GM18511 (cell line): ENCODE measurements around the gene POLR2E.
"Not testable (repeated sequence)": the region's sequence is repeated elsewhere in the genome, so short reads cannot be mapped to it uniquely, and the experiment has no call there.

Source experiments
- ATAC-seq: cut with Tn5 transposase; IDR thresholded peaks from one replicate; pipeline ENCODE4 v1.9.1; 2021; ENCODE audit warnings: mild to moderate bottlenecking, moderate library complexity; ENCODE audit not compliant: unreplicated experiment

The POLR2E gene

DNA sequence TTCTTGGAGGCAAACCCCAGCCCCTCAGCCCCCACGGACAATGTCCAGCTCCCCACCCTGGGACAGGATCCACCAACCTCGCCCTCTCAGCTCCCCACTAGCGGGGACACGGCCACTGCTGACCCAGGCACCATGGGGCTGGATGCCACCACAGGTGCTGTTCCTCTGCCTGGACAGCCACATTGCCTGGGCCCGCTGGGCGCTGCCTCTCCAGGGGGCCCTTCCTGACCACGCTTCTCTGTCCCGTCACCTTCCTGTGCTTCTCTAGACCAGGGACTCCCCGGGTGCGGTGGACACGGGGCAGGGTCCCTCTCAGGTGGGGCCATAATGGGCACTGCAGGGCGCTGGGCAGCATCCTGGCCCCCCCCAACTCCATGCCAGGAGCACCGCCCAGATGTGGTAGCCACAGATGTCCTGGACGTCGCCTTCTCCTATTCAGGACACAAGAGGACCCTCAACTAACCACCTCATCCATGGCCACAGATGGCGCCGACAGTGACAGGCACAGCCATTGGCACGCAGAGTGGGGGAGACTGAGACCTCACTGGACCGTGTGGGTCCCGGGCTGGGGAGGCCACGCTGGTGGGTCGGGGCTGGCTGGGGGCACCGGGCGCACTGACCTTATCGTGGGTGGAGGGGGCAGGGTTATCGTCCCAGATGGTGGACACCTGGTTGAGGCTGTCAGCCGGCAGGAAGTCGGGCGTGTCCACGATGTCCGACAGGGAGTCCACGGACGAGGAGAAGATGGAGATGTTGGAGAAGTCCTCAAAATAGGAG is 32.0 kb upstream of the POLR2E start:
- ATAC-seq, result no peak

DNA sequence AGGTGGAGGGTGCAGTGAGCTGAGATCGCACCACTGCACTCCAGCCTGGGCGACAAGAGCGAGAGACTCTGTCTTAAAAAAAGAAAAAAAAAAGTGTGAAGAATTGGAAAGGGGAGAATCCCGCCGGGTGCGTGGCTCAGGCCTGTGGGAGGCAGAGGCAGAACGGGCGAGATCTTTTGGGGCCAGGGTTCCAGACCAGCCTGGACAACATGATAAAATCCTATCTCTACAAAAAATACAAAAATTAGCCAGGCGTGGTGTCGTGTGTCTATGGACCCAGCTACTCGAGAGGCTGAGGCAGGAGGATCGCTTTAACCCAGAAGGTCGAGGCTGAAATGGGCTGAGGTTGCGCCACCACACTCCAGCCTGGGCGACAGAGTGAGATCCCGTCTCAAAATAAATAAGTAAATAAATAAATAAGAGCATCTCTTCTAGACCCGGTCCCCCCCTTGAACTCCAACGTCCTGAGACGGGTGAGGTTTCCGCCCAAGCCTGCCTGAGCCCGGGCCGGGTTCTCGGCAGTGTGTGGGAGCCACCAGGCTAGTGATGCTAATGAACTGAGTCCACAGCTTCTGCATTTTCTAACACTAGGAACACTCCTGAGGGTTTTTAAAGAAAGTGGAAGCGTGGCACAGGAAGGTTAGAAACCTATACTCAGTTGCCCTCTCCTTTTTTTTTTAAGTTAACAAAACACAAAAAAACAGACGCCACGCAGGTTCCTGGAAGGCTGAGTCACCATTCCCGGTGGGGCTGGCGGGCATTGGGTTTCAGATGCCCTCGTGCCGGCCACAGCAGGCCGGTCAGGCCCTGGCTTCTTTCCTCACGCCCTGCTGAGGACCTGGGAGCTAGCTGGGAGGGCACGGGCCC is 30.7 kb upstream of the POLR2E start:
- no peak for ATAC-seq

DNA sequence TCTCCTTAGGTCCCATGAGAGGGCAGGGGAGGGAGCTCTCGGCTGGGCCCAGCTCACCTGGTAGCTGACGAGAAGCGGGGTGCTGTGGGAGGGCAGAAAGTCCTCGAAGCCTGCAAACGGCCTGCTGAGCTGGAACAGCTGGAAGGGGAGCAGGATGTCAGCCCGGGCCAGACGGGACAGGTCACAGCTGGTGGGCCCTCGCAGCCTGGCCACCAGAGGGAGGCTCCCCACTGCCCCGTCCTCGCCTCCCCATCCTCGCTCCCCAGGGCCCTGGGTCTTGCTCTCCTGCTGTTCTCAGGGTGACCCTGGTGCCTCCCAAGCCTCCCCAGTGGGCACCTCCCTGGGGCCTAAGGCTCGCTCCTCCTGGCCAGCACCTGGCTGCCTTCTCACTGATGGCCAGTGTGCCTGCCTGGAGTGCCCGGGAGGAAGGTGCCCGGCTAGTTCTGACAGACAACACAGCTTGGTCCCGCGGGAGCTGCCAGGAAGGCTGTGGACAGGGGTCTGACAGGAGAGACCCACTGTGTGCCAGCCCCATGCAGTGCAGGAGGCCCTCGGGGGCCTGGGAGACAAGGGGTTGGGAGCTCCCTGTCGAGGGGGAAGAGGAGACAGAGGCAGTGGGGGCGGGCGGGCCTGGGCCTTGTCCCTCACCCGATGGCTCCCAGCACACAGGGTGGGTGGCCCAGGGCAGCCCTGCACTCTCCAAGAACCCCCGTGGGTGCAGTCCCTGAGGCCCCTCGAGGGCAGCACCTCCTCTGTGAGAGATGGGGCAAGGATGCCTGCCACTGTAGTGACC is 28.9 kb upstream of the POLR2E start:
- ATAC-seq, result no peak

DNA sequence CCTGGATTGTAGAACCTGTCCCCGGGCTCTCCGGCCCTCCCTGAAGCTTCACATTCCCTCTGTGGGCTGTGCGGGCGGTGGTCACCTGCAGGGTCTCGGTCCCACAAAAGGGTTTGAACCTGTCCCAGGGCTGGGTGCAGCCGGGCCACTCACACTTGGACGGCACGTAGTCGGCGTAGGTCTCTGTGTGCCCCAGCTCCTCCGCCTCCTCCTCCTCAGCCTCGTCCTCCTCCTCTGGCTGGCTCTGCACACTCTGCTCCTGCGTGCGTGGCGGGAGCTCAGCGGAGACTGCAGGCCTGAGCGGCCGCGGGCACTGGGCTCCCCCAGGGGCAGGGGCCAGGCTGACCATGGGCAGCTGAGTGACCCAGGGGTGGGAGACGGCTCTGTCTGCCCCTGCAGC is 28.2 kb upstream of the POLR2E start:
- ATAC-seq, result no peak

DNA sequence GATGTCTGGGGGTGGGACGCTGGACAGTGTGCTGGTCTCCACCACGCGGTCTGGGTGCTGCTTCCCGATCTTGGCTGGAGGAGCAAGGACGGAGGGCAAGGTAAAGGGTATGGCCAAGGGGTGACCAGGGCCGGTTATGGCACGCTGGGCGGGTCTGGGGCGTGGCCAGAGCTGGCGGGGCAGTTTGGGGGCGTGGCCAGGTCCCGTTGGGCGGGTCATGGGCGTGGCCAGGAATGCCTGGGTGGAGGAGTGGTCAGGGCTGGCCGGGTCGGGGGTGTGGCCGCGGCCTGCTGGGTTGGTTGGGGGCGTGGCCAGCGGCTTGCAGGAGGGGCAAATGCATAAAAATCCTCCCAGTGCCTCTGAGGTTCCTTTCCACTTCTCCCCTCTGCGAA is 27.8 kb upstream of the POLR2E start:
- no peak for ATAC-seq

DNA sequence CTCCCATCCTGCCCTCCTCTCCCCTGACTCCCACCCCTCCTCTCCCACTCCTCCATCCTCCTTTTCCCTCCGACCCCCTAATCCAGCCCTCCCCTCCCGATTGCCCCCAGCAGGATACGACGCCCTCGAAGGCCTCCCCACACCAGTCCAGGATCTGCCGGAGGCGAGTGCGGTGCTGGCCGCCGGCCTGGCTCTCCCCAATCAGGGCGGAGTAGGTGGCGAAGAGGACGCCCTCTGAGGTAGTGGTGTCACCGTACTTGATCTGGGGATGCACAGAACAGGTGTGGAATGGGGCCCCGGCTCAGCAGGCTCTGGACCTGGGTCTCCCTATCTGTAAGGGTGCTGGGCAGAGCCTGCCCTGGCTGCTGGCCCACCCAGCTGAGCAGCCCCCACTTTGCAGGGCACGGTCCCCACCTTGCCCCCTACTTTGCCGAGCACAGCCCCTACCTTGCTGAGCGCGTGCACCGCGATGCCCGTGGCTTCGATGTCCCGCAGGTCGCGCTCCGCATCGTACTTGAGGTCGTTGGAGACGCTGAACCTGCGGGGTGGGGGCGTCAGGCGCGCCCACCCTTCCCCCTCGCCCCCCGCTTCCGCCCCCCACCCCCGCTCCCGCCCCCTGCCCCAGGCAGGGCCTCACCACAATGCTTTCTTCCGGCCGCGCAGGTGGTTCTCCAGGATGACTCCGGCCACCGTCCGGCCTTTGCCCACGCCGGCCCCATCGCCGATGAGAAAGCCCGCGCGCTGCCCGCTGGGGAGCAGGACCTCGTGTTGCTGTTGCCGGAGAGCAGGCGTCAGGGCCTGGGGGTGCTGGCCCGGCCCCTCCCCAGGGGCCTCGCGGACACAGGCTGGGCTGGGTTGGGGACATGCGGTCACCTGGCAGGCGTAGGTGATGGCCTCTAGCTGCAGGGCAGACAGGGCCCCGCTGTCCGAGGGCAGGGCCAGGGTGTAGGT is 27.1 kb upstream of the POLR2E start:
- no peak for ATAC-seq

DNA sequence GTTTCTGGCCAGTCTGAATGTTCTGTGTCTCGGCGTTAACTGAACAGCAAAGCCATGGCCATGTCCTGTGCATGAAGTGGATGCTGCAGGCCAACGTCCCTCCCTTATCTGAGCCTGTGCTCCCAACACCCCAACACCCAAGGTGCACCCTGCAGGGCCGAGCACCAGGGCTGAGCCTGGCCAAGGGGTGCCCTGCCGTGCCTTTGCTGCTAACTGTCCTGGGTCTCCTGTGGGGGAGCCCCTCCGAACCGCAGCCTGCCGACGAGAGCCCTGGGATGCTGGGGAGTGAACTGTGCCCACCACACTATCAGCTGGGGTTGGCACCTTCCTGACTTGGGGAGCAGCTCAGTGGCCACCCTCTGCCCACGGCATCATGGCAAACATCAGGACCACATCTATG is 26.2 kb upstream of the POLR2E start:
- ATAC-seq, result no peak

DNA sequence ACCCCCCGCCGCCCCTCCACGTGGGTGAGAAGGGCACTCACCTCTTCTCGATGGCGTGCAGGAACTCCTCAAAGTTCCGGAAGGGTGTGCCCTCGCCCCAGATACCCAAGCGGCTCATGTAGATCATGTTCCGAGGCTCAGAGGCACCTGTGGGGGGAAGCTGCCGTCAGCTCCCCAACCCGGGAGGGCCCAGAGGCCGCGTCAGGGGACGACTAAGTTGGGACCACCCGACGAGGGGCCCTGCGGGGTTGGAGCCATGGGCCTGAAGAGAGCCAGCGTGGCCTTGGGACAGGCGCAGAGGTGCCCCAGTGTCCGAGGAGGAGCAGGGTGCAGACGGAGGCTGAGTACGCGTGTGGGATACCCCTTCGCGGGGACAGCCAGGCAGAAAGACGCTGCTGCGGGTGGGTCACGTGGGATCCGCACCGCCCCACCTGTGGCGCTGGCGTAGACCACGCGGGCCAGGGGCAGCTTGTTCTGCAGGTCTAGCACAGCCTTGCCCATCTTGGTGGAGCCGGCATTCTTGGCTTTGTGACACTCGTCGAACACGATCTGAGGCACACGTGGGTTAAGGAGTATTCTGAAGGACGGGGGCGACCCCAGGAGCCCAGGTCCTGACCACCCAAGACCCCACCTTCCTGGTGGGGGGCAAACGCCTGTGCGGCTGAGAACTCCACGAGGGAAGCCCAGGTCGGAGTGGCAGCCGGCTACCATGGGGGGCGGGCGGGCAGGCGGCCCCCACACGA is 24.5 kb upstream of the POLR2E start:
- ATAC-seq, result no peak

DNA sequence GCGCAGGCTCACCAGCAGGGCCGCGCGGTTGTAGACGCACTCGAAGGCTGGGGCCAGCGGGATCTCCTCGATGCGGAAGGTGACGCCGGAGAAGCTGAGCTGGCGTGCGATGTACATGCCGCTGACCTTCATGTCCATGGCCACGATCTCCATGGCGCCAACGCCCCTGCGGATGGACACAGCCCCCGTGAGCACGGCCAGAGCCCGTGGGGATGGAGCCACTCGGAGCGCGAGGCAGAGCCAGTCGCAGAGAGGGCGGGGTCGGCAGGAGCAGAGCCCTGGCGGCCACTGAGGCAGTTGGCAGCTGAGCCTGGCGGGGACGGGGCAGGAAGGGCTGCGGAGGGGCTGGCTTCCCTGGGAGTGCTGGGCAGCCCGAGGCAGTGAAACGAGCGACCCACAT is 23.8 kb upstream of the POLR2E start:
- no peak for ATAC-seq

DNA sequence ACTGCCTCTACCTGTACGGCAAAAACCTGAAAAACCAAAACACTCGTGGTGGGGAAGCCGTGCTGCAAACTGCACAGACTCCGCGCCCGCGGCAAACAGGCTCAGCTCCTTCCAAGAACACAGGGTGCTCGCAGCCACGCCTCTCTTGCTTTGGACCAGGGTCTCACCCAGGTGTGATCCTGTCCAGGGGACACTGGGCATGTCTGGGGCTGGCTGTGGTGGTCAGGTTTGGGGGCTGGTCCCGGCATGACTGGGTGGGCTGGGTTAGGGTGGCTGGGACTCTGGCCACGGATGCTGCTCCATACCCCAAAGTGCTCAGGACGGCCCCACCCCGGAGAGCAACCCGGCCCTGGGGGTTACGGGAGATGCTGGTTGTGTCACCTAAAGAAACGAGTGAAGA is 22.5 kb upstream of the POLR2E start:
- ATAC-seq, result no peak

DNA sequence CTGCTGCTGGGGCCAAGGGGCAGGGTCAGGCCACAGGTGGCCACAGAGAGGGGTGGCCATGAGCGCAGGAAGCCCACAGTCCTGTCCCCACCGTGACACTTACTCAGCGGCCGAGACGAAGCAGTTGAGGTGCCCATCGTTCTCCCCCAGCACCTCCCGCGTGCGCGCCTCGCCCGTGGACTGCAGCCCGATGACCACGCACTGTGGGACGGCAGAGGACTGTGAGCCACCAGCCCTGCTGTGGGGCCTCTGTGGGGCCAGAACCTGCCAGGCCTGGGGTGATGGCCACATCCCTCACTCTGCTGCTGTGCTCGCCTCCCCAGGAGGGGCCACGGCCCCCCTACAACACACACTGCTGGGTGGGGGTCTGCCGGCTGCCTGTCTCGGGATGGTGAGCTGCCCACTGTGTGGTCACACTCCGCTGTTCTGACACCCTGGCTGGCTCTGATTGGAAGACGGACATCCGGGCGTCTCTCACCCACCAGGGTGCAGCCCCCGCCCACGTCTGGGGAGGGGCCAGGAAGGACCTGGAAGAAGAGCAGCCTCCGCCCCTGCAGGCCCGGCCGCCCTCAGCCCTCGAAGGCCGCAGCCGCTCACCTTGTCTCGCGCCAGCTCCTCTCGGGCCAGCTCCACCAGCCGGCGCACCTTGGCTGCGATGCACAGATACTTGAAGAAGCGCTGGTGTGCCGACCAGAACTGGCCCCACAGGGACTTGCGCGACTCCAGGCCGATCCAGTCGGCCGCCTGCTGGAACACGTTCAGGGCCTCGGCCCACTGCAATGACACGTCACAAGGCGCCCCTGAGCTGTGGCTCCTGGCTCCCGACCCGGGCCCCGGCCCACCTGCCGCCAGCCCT is 21.8 kb upstream of the POLR2E start:
- no peak for ATAC-seq

DNA sequence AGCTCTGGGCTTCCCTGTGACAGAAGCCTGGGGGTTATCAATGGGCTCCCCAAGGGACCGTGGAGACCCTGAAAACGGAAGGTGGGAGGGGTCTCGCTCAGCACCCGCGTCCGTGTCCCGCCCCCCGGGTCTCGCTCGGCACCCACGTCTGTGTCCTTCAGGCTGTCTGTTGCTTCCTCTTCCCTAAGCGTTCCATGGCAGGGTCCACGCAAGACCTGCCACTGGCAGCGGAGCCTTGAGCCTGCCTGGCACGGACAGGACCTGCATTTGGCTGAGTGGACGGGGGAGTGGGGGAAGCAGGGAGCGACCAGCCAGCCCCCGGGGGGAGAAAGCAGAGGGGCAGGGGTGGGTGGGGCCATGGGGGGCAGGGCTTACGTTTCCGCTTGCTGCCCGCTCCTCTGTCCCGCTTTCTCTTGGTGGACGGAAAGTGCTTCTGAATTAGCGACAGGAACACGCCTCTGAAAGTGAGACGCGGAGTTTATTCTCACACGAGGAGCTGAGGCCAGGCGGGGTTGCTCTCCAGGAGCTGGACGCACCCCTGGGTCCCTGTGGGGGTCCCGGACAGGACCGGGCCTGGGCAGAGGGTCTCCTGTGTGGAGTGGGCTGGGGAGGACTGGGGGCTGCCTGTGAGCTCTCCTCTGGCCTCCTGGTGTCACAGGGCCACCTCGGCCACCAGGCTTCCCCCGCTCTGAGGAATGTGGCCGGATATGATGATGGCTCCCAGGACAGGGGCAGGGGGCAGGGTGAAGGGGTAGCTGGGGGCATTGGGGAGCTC is 20.7 kb upstream of the POLR2E start:
- no peak for ATAC-seq

DNA sequence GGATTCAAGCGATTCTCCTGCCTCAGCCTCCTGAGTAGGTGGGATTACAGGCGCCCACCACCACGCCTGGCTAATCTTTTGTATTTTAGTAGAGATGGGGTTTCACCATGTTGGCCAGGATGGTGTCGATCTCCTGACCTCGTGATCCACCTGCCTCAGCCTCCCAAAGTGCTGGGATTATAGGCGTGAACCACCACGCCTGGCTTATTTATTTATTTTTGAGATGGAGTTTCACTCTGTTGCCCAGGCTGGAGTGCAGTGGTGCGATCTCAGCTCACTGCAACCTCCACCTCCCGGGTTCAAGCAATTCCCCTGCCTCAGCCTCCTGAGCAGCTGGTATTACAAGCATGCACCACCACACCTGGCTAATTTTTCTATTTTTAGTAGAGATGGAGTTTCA is 19.6 kb upstream of the POLR2E start:
- not testable (repeated sequence) for ATAC-seq

DNA sequence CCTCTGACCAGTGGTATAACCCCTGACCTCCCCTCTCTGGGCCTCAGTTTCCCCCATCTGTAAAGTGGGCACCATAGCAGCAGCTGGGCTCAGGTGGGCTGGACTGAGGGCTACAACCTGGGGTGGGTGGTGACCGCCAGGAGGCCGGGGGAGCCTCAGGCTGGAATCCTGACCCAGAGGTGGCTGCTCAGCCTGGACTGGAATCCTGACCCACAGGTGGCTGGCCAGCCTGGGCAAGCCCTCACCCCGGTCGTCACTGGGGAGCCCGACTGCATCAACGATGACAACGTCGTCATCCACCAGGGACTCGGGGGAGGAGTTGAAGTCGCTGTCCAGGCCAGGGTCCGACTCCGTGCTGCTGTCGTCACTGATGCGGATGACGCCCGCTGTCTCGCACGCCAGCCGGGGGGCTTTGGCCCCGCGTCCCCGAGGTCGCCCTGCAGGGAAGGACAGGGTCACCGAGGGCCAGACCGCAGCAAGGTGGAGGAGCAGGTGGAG is 18.9 kb upstream of the POLR2E start:
- no peak for ATAC-seq

DNA sequence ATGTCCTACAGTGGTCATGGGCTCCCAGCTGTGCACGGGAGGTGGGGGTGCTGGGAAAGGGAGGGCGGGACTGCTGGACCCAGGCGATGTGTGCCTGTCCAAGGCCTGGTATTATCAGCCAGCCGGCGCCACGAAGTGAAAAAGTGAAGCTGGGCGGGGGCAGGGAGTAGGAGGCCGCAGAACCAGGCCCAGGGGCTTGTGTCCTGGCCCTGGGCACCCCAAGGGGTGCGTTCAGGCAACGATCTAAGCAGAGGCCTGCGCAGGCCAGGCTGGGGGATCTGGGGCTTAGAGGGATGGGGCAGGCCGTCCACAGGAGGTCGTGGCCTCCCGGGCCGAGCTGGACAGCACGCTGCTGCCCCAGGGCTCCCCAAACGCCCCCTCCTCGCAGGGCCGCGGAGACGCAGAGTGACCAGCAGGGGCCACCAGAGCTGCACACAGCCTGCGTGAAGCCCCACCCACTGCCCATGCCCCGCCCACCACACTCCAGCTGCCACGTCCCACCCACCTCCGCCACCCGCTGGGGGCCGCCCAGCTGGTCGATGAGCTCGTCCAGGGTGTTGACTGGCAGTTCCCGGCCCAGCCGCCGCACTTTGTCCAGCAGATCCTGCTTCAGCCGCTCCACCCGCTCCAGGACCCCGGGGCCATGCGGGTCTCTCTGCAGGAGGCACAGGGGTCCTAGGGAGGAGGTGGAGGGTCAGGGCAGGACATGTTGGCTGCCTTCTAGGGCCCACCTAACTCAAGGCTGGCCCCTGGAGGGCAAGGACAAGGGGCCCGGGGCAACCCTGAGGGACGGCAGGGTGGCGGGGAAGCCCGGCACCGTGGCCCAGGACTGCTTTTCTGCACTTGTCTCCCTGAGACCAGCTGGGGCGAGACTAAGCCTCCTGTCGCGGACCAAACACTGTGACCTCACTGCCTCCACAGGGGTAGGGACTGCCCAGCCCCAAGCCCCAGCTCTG is 18.1 kb upstream of the POLR2E start:
- ATAC-seq, result no peak

DNA sequence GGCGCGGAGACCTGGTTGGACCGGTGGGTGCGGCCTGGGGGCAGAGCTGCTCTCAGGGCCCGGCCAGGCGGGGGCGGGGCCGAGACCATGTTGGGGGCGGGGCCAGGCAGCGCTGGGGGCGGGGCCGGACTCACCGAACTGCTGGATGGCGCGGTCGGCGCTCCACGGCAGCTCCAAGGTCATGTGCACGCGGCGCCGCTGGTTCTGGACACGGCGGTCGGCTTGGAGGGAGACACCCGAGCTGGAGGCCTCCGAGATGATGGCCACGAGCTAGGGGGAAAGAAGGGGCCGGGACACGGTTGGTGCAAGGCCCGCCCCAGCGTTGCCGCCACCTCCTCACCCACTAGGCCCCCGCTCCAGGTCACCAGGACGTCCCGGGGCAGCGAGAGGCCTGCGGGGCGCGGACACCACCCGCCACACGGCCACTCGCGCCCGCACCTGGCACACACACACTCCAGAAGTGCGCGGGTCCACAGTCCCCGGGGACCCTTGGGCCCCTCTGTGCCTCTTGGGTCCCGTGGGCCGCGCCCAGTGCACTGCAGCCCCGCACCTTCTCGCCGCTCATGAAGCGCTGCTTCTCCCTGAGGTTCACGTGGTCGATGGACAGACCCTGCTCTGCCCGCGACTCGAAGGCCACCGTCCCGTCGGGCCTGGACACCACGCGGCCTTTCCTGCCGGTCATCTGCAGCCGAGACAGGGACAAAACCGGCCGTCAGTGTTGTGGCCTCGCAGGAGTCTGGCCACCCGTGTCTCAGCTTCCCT is 17.3 kb upstream of the POLR2E start:
- no peak for ATAC-seq
